GM21723 (cell line): ENCODE data around the gene MAD1L1.

Experiments
- ATAC-seq: cut with Tn5 transposase; IDR thresholded peaks from one replicate; pipeline ENCODE4 v1.9.1; 2021; ENCODE audit warnings: mild to moderate bottlenecking, moderate library complexity; ENCODE audit not compliant: unreplicated experiment

Gene MAD1L1

DNA sequence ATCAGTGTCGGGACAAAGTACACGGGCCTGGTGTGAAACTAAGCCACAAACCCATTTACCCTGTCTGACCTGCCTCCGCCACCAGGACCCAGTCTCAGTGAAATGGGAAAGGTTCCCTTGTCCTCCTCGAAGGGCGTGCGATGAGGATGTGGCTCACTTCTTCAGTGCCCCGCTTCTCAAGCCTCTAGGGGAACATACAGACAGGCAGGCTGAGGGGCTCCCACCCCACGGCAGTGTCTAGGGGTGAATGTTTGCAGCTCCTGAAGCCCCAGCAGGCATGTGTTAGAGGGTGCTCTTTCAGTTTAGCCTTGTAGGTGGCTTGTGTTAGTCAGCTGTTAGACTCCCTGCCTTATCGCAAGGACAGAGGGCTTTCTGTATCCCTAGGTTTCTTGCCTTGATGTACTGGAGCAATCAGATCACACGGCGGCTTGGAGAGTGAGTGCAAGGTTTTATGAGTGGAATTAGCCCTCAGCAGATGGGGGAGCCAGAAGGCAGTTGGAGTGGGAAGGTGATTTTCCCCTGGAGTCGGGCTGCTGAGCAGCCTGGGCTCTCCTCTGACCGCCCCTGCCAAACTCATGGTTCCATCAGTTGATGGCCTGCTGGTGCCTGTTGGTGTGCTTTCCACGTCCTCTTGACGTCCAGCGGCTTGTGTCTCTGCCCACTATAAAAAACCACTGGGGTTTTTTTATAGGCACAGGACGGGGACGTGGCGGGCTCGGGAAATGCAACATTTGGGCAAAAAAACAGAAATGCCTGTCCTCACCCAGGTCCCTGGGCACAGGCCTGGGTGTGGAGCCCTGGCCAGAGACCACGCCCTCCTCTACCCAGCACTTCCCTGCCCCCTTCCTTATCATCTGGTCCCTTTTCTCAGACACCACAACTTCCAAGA, 10.0 kb upstream of the MAD1L1 start:
- peak; percentile 21 for ATAC-seq

DNA sequence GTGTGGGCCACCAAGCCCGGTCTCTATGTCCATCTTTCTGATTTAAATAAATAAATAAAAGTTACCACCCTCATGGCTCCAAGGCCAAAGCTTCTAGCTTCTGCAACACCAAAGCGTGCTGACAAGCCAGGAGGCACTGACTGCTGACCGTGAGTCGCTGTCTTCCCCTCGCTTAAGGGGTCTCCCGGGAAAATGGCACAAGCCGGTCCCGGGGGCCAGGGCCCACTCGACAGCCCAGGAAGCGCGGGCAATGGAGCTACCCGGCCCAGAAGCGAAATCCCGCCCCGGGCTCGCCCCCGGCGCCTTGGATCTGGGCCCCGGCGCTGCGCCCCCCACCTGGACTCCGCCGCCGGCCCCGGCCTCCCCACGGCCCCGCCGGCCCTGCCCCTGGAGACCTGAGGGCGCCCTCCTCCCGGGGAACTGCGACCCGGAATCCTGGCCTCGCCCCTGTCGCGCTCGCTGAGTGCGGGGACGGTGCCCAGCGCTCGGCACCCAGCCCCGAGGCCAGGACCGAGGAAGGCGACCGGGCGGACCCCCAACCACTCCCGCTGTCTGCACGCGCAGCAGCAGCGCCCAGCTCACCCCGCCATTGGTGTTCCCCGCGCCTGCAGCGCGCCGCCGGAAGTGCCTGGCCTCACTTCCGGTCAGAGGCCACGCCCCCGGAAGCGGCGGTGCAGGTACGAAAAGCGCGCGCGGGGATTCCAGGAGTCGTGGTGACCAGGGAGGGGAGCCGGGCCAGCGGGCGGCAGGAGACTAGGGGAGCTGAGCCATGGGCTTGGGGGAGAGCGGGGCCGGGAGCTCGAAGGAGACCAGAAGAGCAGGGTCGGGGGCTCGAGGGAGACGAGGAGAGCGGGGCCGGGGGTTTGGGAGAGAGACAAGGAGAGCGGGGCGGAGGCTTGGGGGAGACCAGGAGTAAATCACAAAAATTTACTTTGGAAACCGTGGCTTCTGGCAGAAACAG, 9.1 kb upstream of the MAD1L1 start, which contains the start of the genes MRM2 and NUDT1:
TSS of gene MRM2 (minus strand) at position 626 of the 961 bp plus-strand sequence. CDS start at position 590, 36 bp downstream.
TSS of gene NUDT1 (plus strand) at position 647 of the 961 bp plus-strand sequence. CDS start 2,349 bp downstream, outside the sequence.
- peak; percentile 64 for ATAC-seq

DNA sequence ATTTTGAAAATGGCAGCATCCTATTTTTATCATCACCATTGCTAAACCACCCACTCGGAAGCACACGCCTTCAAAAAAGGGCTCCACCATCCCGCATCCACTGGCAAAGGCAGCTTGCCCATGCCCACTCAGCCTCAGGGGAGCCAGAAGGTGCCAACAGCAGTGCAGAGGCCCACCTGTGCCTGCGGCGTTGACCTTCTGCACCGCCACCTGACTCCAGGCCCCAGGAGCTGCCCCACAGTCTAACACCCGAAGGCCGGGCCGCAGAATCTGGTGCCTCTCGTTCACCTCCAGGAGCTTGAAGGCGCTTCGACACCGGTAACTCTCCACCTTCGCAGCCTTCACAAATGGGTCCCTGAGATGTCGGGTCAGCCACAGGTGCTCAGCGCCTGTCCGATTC, 6.5 kb upstream of the MAD1L1 start:
- no peak for ATAC-seq

DNA sequence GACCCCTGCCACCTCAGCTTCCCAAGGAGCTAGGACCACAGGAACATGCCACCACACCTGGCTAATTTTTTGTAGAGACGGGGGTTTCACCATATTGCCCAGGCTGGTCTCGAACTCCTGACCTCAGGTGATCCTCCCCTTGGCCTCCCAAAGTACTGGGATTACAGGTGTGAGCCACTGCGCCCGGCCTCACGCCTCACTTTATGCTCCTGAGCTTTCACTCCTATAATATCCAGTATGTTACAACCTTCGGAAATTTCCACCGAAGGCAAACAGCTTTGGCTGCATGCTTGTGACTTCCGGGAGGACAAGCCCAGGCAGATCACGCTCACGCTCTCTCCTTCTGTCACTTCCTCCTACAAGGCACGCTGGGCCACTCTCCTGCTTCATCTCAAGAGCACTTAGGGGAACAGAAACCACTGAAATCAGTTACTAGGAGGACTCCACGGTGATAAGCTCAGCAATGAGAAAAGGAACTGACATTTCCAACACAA, 4.4 kb upstream of the MAD1L1 start:
- ATAC-seq: peak; percentile 58

DNA sequence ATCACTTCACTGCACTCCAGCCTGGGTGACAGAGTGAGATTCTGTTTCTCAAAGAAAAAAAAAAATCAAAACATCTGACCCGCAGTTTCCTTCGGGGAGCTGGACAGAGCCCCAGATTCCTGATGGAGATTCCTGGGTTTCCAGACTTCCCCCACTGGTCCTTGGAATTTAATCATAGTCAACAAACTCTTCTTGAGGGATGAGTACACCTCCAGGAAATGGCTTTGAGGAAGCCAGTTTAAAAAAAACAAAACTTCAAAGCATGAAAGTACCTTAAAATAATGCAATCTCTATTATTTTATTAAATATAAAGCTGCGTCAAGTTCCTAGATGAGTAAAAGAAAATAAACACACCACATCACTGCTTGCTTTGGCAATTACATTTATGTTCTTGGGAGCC, 1.2 kb upstream of the MAD1L1 start:
- ATAC-seq: no peak

DNA sequence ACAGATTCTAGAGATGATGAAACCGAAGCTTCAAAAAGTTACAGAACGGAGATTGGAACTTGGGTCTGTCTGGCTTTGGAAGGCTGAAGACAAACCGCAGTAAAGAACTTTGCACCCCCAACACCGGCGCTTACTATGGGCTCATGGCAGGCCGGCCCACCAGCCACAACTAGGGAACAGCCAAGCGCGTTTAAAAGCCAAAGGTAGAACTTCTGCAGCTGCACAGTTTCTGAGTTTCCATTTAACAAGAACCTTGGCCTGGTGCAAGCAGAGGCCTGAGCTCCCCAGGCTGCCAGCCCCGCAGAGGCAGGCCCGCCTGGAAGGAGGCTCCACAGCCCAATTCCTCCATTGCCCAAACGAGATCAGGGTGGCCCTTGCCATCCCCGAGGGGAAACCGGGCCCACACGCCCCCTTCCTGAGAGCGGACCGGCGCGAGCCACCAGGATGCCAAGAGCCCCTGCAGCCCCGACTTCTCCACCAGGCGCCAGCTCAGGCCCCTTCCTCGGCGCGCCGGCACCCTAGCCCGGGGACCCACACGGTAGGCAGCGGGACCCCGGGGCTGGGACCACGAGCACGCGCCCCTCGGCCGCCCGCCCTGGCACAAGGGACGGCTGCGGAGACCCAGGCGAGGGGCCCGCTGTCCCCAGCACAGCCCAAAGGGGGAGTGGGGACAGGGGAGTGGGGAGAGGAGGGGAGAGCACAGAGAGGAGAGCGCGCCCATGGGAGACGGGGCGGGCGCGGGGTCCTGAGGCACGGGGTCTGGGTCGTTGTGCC, 566 bp downstream of the MAD1L1 start:
- peak; percentile 30 for ATAC-seq

DNA sequence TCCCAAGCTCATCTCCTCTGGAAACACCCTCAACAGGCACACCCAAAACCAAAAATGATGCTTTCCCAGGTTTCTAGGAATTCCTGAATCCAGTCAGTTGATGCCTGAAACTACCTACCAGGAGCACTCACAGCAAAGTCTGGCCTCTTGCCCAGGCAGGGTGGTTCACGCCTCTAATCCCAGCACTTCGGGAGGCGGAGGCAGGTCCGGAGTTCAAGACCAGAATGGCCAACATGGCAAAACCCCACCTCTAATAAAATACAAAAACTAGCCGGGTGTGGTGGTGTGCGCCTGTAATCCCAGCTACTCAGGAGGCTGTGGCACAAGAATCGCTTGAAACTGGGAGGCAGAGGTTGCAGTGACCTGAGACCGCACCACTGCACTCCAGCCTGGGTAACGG, 1.9 kb downstream of the MAD1L1 start:
- no peak for ATAC-seq

DNA sequence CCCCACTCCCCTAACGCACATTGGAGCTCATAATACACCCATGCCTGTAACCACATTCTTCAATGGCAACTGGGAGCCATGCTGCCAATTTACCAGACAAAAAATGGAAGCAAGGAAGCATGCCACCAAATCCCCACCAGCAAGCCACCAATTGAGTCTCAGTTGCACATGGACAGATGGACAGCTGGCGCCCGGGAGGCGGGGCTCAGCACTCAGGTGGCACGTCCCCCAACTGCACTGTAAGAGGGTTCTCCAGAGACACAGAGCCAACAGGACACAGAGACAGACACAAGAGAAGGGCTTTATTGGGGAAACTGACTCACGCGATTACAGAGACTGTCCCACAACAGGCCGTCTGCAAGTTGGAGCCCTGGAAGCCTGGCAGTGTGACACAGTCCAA, 2.5 kb downstream of the MAD1L1 start:
- ATAC-seq: no peak

DNA sequence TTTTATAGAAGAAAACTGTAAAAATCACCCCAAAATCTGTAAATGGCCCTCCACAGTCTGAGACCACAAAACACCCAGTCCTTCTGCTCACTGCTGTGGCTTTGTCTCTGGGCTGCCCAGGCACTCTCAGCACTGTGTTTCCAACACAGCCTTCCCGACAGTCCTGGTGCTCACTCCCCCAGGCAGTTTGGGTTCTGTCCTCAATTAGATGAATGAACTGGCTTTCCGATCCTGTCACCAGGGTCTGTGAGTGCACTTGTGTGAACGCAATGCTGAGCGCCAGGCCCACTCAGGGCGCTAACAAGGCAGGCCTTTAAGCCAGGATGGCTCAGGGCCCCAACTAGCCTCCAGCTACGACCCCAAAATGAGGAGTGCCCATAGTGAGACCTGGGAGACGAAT, 3.3 kb downstream of the MAD1L1 start:
- ATAC-seq: no peak

DNA sequence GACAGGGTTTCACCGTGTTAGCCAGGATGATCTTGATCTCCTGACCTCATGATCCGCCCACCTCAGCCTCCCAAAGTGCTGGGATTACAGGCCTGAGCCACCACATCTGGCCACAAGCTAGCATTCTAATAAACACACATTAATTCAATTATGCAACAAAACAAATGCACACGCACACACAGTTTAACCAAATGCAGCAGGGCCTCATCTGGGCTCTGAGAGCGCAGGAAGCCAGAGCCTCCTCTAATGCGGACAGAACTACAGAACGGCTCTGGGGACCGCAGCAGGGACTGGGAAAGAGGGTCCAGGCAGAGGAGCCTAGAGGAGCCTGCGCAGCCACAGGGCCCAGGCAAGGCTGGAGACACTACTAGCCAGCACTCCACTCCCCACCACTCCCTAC, 3.8 kb downstream of the MAD1L1 start:
- no peak for ATAC-seq

DNA sequence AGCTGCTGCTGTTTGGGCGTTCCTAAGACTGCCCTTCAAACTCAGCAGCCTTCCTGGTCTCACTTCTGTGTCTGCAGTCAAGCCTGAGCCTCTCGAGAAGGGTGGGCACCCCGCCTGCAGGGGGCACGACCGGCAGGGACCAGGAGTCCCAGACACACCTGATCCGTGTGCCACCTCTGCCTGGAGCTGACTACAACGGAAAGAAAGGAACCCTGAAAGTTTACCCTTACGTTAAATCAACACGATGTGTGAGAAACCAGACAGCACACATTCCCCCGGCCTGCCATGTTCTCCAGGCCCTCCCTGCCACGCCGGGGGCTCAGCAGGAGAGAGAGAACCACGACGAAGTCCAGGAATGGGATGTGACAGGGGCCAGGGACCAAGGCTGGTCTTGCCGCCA, 5.0 kb downstream of the MAD1L1 start:
- no peak for ATAC-seq

DNA sequence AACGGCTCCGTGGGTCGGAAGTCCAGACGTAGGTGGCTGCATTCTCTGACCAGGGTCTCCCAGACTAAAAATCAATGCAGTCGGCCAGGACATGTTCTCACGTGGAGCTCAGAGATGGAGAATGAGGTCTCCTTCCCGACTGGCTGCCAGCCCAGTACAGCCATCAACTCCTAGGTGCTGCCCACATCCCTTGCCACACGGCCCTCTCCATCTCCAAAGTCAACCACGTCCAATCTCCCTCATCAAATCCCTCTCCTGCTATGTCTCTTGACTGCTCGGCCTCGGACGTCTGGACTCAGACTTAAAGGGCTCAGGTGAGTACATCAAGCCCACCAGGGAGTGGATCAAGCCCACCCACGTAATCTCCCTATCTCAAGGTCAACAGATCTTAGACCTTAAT, 6.9 kb downstream of the MAD1L1 start:
- no peak for ATAC-seq

DNA sequence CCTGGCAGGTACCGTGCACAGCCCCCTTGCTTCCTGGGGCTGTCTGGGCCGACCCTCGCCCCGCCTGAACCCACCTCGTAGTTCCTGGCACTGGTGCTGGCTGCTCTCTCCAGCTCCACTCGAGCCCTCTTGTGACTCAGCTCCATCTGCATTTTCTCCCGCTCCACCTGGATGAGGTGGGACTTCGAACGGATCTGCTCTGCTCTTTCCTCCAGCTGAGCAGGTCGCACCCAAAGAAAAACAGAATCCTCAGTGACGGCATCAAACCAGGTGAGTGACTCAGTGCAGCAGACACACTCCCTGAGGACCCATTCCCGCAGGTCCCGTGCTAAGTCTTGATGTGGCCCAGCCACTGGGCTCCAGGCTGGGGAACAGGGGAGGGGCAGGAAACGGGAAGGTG, 7.4 kb downstream of the MAD1L1 start:
- ATAC-seq: no peak

DNA sequence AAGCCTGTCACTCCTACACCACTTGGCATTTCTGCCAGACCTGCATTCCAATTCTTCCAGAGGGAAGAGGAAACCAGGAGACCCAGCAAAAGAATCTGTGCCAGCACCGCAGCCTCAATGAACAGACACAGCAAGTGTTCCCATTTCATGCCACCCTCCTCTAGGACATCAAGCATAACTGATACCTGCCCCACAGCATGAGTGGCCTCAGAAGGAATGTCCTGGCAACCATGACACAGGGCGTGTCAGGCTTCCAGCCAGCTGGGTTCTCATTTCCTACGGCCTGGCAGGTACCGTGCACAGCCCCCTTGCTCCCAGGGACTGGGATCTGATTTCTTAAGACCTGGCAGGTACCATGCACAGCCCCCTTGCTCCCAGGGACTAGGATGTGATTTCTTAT, 7.8 kb downstream of the MAD1L1 start:
- no peak for ATAC-seq

DNA sequence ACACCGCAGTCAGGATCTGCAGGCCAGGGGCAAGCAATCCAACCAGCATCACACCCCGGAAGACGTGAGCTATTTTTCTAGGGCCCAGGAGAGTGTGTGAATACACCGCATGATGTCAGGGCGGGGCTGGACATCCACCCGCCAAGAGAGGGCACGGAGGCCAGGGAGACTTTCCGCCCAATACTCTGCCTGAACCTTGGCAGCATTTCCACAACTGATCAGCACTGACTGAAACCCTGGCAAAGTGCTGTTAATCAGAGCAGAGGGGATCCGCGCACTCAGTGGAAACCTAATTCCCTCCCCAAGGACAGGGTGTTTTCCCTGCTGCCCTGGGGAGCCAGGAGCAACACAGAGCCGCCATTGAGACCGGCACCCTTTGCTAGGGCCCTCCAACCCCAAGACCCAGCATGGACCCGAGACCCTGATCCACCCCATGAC, 8.2 kb downstream of the MAD1L1 start:
- no peak for ATAC-seq

DNA sequence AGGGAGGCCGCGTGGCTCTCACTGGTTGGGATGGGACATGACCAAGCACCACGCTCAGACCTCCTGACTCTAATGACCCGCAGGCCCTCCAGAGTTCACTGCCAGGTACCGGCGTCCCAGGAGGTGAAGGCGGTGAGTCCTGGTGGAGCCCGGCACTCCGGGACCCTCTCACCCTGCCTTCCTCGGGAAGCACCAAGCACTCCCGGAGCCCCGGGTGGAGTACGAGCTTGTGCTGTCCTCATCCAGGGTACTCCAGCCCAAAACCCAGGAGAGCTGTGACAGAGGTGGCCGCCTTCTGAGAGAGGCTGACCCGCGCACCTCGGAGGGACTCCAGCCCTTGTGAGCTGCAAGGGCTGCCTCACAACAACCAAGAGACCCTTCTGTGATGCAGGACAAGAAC, 9.4 kb downstream of the MAD1L1 start:
- no peak for ATAC-seq

DNA sequence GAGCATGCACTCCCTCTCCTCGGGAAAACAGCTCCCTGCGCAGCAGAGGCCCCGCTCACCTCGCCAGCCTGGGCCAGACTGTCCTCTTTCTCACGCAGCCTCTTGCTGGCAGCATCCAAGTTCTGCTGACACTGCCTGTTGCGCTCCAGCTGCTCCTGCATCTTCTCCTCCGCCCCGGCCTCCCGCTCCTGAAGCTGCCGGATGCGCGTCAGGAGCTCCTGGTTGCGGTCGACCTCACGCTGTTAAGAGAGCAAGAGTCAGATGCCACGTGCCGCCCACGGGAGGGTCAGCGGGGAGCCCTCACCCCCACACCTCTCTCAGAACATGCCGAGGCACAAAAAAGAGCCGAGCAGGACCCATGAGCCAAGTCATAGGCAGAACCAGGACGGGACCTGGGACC, 10.2 kb downstream of the MAD1L1 start:
- no peak for ATAC-seq

DNA sequence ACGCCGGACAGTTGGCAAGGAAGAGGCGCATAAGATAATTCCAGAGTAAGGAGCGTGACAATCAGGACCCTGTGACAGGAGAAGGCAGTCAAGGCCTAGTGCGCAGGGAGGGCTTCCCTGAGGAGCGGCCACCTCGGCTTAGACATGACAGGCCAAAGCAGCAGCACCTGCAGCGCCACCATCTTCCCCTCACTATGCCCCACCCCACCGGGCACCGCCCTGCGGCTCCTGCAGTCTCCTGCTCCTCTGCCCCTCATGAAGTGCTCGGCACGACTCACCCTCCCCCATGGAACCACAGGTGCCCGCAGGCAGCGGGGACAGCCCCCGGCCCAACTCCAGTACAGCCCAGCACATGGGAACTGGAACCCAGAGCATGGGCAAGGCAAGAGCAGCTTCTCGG, 11.8 kb downstream of the MAD1L1 start:
- ATAC-seq: no peak

DNA sequence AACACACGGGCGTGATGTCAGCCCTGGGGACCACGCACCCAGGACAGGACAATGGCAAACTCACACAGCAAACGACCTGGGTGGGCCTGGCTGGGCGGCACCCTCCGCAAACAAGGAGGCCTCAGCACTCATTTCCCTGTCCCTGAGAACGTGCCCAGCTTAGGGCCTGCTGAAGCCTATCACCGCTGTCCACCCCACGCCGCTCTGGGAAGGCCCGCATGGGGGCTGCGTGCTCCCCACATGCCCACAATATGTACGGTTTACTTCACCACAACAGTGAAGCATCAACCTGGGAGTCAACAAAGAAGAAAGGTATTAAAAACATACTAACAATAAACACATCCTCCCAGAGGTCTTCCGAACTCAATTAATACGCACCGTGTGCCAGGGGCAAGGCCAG, 12.2 kb downstream of the MAD1L1 start:
- no peak for ATAC-seq

DNA sequence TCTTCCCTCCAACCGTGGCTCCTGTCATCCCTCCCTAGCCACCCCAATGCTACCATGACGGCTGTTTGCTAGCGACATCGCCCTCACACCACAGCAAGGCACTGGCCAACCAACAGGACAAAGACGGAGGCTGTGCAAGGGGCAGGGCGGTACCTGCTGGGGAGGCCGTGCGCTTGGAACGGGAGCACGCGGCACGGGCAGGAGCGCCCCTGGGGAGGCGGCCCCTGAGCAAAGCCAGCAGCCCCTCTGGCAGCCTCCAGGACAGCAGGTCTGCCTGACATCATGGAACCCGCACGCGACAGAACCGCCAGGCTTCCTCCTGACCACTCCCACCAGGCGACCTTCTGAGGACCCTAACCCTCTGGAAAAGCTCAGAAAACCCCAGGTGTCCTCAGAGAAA, 12.7 kb downstream of the MAD1L1 start:
- no peak for ATAC-seq

DNA sequence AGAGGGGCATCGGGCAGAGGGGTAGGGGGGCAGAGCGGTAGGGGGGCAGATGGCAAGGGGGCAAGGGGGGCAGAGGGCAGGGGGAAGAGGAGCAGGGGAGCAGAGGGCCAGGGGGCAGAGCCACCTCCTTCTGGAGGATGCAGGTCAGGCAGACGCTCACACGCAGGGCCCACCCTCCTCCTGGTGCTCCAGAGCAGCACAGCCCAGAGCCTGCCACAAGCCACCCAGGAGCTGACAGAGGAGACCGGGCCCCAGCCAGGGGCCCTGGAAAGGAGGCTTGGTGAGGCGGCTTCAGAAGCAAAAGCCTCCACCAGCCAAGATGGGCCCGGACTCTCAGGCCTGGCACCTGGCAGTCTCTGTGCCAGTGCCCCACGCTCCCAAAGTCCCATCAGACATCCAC, 13.1 kb downstream of the MAD1L1 start:
- no peak for ATAC-seq
